Peyer's patch (tissue), 4 donors: ENCODE results near the gene FARP2. TPM values are rescaled to one million over a fixed set of nuclear protein-coding genes. Genes with fewer than 3 reads are reported as not detected.
"Not testable (repeated sequence)": the region's sequence is repeated elsewhere in the genome, so short reads cannot be mapped to it uniquely, and the experiment has no call there.

Source experiments
- DNase-seq, 3 donors: peaks; one replicate each; pipeline ENCODE4 v3.0.0-alpha.2; 2017 to 2019
- H3K27ac ChIP-seq, 4 donors: fragments of 200-600 bp; sonication (generic); one replicate each; pipeline ENCODE4 v1.5.1; 2016 to 2019
- H3K27me3 ChIP-seq, 2 donors: fragments of 200-600 bp; sonication (generic); one replicate each; pipeline ENCODE4 v1.5.1; 2019
- H3K36me3 ChIP-seq, 3 donors: fragments of 200-600 bp; sonication (generic); one replicate each; pipeline ENCODE4 v1.5.1; 2016 to 2019
- H3K4me1 ChIP-seq, 4 donors: fragments of 200-600 bp; sonication (generic); one replicate each; pipeline ENCODE4 v1.5.1; 2016 to 2019
- H3K4me3 ChIP-seq, 4 donors: fragments of 200-600 bp; sonication (generic); 1 replicate in 3 of 4; 2 replicates in 1 of 4; pipeline ENCODE4 v1.5.1; 2016 to 2019; ENCODE audit warnings: mild to moderate bottlenecking in 1 of 4
- H3K9me3 ChIP-seq, 4 donors: fragments of 200-600 bp; sonication (generic); one replicate each; pipeline ENCODE4 v1.5.1; 2016 to 2019; ENCODE audit warnings: mild to moderate bottlenecking in 1 of 4
- POLR2A ChIP-seq, 2 donors: fragments of 450-650 bp; IDR thresholded peaks; one replicate each; pipeline ENCODE4 v1.5.1; 2017; ENCODE audit warnings: antibody characterized with exemption in 2 of 2, mild to moderate bottlenecking in 2 of 2, moderate library complexity in 2 of 2
- total RNA-seq, 4 donors: library from RNA; depleted of rRNA; stranded (reverse); fragments of >200 nt; gene quantifications; one replicate each; pipeline ENCODE4 v1.1.0, GENCODE V29; 2016
- TF ChIP-seq, protein P1 (sequence below), 6 experiments: fragments of 450-650 bp in 4 of 6; fragments of 200-600 bp in 2 of 6; sonication (generic) in 1 of 6; IDR thresholded peaks; one replicate each; pipeline ENCODE4 v1.5.1; 2017 to 2019; ENCODE audit warnings: antibody characterized with exemption in 6 of 6, mild to moderate bottlenecking in 3 of 6, moderate library complexity in 1 of 6

Gene FARP2
- total RNA-seq, 4 donors from 2014 or later: 107 to 169 (median 140) TPM

DNA sequence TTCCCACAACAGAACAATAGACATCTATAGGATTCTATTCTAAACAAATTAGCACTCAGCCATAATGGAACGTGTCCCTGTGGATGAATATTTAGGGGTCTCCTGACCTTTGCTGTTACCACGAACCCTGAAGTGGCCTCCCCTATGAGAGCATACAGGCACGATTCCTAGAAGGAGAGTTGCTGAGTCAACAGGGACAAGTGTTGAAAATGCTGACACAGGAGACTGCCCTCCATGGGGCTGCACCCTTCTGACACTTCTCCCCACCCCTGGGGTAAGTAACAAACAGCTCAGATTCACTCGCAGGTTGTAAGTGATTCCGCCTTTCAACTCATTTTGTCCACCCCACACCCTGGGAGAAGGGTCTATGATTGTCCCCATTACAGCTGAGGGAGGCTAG is 166.4 kb downstream of the FARP2 start:
- no peaks in the 10 kb centered on the region for H3K4me1 ChIP-seq
- H3K27me3 ChIP-seq: no peaks in the 10 kb centered on the region
- no peaks in the 10 kb centered on the region for H3K9me3 ChIP-seq
- no peak overlapping the region for H3K27ac ChIP-seq
- TF ChIP-seq POLR2A (IDR thresholded peaks at IDR 0.05): no peak
- TF ChIP-seq, protein P1, sequence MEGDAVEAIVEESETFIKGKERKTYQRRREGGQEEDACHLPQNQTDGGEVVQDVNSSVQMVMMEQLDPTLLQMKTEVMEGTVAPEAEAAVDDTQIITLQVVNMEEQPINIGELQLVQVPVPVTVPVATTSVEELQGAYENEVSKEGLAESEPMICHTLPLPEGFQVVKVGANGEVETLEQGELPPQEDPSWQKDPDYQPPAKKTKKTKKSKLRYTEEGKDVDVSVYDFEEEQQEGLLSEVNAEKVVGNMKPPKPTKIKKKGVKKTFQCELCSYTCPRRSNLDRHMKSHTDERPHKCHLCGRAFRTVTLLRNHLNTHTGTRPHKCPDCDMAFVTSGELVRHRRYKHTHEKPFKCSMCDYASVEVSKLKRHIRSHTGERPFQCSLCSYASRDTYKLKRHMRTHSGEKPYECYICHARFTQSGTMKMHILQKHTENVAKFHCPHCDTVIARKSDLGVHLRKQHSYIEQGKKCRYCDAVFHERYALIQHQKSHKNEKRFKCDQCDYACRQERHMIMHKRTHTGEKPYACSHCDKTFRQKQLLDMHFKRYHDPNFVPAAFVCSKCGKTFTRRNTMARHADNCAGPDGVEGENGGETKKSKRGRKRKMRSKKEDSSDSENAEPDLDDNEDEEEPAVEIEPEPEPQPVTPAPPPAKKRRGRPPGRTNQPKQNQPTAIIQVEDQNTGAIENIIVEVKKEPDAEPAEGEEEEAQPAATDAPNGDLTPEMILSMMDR (IDR thresholded peaks at IDR 0.05): no peak
- H3K4me3 ChIP-seq: no peak overlapping the region
- DNase-seq: no peak
- H3K36me3 ChIP-seq: no peaks in the 10 kb centered on the region

DNA sequence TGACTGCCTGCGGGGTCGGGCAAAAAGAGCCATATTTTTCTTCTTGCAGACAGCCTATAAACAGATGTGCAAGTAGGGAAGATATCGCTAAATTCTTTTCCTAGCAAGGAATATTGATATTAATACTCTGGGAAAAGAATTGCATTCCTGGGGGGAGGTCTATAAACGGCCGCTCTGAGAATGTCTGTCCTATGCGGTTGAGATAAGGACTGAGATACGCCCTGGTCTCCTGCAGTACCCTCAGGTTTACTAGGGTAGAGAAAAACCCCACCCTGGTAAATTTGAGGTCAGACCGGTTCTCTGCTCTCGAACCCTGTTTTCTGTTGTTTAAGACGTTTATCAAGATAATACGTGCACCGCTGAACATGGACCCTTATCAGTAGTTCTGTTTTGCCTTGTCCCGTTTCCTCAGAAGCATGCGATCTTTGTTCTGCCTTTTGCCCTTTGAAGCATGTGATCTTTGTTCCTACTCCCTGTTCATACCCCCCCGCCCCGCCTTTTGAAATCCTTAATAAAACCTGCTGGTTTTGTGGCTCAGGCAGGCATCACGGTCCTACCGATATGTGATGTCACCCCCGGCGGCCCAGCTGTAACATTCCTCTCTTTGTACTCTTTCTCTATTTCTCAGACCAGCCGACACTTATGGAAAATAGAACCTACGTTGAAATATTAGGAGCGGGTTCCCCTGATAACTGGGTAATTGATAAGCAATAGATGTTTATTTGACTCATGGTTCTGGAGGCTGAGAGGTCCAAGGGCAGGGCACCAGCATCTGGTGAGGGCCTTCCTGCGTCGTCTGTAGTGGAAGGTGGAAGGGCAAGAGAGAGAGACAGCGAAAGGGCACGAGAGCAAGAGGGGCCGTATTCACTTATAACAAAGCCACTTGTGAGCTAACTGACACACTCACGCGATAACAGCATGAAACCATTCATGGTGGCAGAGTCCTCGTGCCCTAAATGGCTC is 170.0 kb downstream of the FARP2 start:
- not testable (repeated sequence) for DNase-seq, H3K4me1 ChIP-seq, H3K27me3 ChIP-seq, H3K4me3 ChIP-seq, H3K27ac ChIP-seq, H3K36me3 ChIP-seq, H3K9me3 ChIP-seq

DNA sequence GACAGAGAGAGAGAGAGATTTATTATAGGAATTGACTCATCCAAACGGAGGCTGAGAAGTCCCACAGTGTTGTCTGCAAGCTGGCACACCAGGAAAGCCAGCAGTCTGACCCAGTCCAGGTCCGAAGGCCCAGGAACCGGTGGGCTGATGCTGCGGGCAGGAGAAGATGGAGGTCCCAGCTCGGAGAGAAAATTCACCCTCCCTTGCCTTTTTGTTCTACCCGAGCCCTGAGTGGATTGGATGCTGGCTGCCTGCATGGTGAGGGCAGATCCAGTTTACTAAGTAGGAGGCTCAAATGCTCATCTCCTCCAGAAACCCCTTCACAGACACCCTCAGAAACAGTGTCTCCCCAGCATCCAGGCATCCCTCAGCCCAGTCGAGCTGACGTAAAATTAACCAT is 174.5 kb downstream of the FARP2 start:
- Histone ChIP-seq H3K9me3 (no peaks in the 10 kb centered on the region), H3K4me3 (no peak overlapping the region), H3K4me1 (no peaks in the 10 kb centered on the region), H3K27me3 (no peaks in the 10 kb centered on the region), H3K27ac (no peak overlapping the region), H3K36me3 (no peaks in the 10 kb centered on the region)
- no peak for DNase-seq
- TF ChIP-seq, protein P1 (IDR thresholded peaks at IDR 0.05): no peak
- TF ChIP-seq POLR2A (IDR thresholded peaks at IDR 0.05): no peak

DNA sequence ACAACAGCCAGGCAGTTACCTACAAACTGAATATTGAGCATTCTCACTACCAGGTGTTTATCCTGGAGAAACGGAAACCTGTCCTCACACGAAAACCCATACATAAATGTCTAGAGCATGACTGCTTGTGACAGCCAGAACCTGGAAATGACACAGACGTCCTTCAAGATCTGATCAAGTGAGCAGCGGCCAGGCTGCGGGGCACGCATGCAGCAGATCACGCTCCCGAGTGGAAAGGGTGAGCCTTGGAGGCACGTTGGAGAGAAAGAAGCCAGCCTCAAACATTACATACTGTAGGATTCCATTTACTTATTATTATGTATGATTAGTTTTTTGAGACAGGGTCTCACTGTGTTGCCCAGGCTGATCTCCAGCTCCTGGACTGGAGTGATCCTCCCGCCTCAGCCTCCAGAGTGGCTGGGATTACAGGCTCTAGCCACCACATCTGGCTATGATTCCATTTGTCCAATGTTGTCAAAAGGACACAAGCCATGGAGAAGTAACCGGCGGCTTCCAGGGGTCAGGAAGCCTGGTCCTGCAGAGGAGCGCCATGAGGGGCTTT is 175.2 kb downstream of the FARP2 start:
- H3K4me3 ChIP-seq: no peak overlapping the region
- H3K27me3 ChIP-seq: no peaks in the 10 kb centered on the region
- DNase-seq: no peak
- H3K27ac ChIP-seq: no peak overlapping the region
- TF ChIP-seq, protein P1 (IDR thresholded peaks at IDR 0.05): no peak
- TF ChIP-seq POLR2A (IDR thresholded peaks at IDR 0.05): no peak
- H3K9me3 ChIP-seq: no peaks in the 10 kb centered on the region
- no peaks in the 10 kb centered on the region for H3K4me1 ChIP-seq
- H3K36me3 ChIP-seq: no peaks in the 10 kb centered on the region

DNA sequence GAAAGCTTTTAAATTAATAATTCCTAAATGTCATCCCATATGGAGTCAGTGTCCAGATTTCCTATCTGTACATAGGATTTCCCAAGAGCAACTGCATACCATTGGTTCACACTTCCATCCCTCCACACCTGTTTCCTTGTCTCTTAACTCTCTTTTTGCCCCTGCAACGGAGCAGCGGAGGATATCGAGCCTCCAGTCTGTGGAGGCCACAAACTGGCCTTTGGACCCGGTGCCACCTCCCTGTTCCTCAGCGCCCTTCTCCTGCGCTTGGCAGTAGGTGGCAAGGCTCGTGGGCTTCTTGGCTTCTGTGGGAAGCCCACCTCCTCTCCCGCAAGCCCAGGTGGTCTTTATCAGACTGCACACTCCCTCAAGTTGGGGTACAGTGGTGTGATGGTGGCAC is 176.1 kb downstream of the FARP2 start:
- H3K4me3 ChIP-seq: no peak overlapping the region
- H3K27ac ChIP-seq: no peak overlapping the region
- TF ChIP-seq POLR2A (IDR thresholded peaks at IDR 0.05): no peak
- no peaks in the 10 kb centered on the region for H3K9me3 ChIP-seq
- no peaks in the 10 kb centered on the region for H3K36me3 ChIP-seq
- DNase-seq: no peak
- no peaks in the 10 kb centered on the region for H3K27me3 ChIP-seq
- H3K4me1 ChIP-seq: no peaks in the 10 kb centered on the region

DNA sequence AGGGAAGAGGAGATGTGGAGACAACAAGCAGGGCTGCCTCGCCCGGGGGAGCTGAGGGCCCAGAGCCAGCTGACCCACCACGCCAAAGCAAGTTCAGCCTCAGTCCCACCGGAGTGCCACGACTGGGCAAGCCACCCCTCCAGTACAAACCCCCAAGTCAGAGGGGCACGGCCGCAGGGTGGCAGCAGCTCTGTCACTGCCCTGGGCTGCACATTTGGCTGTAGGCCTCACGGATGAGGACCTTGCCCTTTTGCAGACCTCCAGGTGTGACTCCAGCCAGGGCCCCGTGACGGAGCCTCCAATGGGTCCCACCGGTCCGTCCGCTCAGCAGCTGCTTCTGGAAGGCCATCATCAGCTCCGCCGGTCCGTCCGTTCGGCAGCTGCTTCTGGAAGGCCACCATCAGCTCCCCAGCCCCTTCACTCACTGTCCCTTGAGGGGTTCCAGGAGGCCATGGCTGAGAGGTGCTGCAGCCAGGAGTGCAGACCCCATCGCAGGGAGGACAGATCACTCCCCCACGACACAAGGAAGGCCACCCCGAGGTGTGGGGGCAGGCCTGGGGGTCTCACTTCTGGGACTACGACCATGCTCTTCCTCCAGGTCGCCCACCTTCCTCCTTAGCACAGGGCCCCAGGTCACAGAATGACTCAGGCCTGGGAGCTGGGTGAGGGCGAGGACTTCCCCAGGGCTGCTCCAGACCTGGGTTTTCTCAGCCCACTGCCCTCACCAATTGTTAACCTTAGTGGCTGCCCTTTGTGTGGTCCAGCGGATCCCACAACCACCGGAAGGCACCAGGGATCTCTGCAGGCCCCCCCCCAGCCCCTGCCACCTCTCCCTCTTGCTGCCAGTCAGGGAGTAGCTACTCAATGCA is 176.9 kb downstream of the FARP2 start:
- TF ChIP-seq, protein P1 (IDR thresholded peaks at IDR 0.05): no peak
- TF ChIP-seq POLR2A (IDR thresholded peaks at IDR 0.05): no peak
- no peaks in the 10 kb centered on the region for H3K9me3 ChIP-seq
- H3K27ac ChIP-seq: no peak overlapping the region
- H3K4me1 ChIP-seq: no peaks in the 10 kb centered on the region
- H3K36me3 ChIP-seq: no peaks in the 10 kb centered on the region
- no peaks in the 10 kb centered on the region for H3K27me3 ChIP-seq
- H3K4me3 ChIP-seq: no peak overlapping the region
- DNase-seq: no peak
